ENCODE results near the gene RRH.

GRCh38 chr4:109890076-109890475 lies 62.3 kb downstream of the RRH start:
- TF ChIP-seq, protein P1, sequence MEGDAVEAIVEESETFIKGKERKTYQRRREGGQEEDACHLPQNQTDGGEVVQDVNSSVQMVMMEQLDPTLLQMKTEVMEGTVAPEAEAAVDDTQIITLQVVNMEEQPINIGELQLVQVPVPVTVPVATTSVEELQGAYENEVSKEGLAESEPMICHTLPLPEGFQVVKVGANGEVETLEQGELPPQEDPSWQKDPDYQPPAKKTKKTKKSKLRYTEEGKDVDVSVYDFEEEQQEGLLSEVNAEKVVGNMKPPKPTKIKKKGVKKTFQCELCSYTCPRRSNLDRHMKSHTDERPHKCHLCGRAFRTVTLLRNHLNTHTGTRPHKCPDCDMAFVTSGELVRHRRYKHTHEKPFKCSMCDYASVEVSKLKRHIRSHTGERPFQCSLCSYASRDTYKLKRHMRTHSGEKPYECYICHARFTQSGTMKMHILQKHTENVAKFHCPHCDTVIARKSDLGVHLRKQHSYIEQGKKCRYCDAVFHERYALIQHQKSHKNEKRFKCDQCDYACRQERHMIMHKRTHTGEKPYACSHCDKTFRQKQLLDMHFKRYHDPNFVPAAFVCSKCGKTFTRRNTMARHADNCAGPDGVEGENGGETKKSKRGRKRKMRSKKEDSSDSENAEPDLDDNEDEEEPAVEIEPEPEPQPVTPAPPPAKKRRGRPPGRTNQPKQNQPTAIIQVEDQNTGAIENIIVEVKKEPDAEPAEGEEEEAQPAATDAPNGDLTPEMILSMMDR (IDR thresholded peaks at IDR 0.05): no peak
- no peak for TF ChIP-seq EZH2 (IDR thresholded peaks at IDR 0.05; ENCODE audit: borderline replicate concordance, insufficient read depth, low read depth, low read length, poor library complexity, severe bottlenecking)
